ENCODE measurements around the gene FRS3. TPM values are rescaled to one million over a fixed set of nuclear protein-coding genes. Genes with fewer than 3 reads are reported as not detected.

Gene FRS3
- total and polyA plus RNA-seq, 2 of the 13 experiments (the other 11 are each of a cell fraction or from before 2014, with no cell fraction given) = 3.0 to 7.4 TPM

DNA sequence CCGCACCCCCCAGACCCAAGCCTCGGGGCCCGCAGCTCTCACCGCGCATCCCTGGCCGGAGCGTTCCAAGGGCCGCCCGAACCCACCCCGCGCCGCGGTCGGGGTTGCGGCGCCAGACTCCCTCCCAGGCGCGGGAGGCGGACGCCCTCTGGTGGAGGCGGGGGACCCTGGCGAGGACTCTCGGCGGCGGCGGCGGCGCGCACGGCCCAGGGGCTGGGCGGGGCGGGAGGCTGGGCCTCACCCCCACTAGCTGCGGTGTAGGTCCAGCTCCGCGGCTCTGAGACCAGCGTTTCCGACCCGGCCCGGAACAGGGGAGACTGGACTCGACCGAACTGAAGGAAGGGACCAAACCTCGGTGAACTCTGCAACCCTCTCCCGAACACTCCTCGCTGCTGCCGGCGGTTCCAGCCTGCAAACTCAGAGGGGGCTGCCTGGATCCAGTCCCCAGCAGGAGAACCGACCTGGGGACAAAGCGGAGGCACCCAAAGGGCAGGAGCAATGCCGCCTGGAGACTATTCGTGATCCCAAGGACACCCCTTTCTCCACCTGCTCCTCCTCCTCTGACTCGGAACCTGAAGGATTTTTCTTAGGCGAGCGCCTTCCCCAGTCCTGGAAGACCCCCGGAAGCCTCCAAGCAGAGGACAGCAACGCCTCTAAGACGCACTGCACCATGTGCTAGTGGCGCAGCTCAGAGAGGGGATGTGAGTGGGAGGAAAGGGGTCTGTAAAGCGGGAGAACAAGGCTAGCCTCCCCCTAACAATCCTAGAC lies 6.9 kb upstream of the FRS3 start (continued):
- TF ChIP-seq, protein P1, sequence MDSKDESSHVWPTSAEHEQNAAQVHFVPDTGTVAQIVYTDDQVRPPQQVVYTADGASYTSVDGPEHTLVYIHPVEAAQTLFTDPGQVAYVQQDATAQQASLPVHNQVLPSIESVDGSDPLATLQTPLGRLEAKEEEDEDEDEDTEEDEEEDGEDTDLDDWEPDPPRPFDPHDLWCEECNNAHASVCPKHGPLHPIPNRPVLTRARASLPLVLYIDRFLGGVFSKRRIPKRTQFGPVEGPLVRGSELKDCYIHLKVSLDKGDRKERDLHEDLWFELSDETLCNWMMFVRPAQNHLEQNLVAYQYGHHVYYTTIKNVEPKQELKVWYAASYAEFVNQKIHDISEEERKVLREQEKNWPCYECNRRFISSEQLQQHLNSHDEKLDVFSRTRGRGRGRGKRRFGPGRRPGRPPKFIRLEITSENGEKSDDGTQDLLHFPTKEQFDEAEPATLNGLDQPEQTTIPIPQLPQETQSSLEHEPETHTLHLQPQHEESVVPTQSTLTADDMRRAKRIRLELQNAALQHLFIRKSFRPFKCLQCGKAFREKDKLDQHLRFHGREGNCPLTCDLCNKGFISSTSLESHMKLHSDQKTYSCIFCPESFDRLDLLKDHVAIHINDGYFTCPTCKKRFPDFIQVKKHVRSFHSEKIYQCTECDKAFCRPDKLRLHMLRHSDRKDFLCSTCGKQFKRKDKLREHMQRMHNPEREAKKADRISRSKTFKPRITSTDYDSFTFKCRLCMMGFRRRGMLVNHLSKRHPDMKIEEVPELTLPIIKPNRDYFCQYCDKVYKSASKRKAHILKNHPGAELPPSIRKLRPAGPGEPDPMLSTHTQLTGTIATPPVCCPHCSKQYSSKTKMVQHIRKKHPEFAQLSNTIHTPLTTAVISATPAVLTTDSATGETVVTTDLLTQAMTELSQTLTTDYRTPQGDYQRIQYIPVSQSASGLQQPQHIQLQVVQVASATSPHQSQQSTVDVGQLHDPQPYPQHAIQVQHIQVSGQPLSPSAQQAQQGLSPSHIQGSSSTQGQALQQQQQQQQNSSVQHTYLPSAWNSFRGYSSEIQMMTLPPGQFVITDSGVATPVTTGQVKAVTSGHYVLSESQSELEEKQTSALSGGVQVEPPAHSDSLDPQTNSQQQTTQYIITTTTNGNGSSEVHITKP (CRISPR knock-in tag; IDR thresholded peaks at IDR 0.05; ENCODE audit: low read depth) = no peak
- TF ChIP-seq ZNF543 (CRISPR knock-in tag; IDR thresholded peaks at IDR 0.05) (peak; percentile 56; the same call in 1 of the 2 replicates), ZNF484 (CRISPR knock-in tag; IDR thresholded peaks at IDR 0.05; ENCODE audit: borderline replicate concordance, low read depth) (no peak), ZNF766 (CRISPR knock-in tag; IDR thresholded peaks at IDR 0.05; ENCODE audit: borderline replicate concordance) (peak; percentile 79; the same call in 1 of the 2 replicates), NFYC (CRISPR knock-in tag; IDR thresholded peaks at IDR 0.05) (no peak), SRSF1 (optimal IDR thresholded peaks at IDR 0.05; ENCODE audit: low read depth, low read length) (peak; percentile 64), SALL2 (CRISPR knock-in tag; IDR thresholded peaks at IDR 0.05) (no peak)
- TF ChIP-seq, protein P2, sequence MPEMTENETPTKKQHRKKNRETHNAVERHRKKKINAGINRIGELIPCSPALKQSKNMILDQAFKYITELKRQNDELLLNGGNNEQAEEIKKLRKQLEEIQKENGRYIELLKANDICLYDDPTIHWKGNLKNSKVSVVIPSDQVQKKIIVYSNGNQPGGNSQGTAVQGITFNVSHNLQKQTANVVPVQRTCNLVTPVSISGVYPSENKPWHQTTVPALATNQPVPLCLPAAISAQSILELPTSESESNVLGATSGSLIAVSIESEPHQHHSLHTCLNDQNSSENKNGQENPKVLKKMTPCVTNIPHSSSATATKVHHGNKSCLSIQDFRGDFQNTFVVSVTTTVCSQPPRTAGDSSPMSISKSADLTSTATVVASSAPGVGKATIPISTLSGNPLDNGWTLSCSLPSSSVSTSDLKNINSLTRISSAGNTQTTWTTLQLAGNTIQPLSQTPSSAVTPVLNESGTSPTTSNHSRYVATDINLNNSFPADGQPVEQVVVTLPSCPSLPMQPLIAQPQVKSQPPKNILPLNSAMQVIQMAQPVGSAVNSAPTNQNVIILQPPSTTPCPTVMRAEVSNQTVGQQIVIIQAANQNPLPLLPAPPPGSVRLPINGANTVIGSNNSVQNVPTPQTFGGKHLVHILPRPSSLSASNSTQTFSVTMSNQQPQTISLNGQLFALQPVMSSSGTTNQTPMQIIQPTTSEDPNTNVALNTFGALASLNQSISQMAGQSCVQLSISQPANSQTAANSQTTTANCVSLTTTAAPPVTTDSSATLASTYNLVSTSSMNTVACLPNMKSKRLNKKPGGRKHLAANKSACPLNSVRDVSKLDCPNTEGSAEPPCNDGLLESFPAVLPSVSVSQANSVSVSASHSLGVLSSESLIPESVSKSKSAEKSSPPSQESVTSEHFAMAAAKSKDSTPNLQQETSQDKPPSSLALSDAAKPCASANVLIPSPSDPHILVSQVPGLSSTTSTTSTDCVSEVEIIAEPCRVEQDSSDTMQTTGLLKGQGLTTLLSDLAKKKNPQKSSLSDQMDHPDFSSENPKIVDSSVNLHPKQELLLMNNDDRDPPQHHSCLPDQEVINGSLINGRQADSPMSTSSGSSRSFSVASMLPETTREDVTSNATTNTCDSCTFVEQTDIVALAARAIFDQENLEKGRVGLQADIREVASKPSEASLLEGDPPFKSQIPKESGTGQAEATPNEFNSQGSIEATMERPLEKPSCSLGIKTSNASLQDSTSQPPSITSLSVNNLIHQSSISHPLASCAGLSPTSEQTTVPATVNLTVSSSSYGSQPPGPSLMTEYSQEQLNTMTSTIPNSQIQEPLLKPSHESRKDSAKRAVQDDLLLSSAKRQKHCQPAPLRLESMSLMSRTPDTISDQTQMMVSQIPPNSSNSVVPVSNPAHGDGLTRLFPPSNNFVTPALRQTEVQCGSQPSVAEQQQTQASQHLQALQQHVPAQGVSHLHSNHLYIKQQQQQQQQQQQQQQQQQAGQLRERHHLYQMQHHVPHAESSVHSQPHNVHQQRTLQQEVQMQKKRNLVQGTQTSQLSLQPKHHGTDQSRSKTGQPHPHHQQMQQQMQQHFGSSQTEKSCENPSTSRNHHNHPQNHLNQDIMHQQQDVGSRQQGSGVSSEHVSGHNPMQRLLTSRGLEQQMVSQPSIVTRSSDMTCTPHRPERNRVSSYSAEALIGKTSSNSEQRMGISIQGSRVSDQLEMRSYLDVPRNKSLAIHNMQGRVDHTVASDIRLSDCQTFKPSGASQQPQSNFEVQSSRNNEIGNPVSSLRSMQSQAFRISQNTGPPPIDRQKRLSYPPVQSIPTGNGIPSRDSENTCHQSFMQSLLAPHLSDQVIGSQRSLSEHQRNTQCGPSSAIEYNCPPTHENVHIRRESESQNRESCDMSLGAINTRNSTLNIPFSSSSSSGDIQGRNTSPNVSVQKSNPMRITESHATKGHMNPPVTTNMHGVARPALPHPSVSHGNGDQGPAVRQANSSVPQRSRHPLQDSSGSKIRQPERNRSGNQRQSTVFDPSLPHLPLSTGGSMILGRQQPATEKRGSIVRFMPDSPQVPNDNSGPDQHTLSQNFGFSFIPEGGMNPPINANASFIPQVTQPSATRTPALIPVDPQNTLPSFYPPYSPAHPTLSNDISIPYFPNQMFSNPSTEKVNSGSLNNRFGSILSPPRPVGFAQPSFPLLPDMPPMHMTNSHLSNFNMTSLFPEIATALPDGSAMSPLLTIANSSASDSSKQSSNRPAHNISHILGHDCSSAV (CRISPR knock-in tag; IDR thresholded peaks at IDR 0.05; ENCODE audit: borderline replicate concordance) = no peak
- TF ChIP-seq, protein P3, sequence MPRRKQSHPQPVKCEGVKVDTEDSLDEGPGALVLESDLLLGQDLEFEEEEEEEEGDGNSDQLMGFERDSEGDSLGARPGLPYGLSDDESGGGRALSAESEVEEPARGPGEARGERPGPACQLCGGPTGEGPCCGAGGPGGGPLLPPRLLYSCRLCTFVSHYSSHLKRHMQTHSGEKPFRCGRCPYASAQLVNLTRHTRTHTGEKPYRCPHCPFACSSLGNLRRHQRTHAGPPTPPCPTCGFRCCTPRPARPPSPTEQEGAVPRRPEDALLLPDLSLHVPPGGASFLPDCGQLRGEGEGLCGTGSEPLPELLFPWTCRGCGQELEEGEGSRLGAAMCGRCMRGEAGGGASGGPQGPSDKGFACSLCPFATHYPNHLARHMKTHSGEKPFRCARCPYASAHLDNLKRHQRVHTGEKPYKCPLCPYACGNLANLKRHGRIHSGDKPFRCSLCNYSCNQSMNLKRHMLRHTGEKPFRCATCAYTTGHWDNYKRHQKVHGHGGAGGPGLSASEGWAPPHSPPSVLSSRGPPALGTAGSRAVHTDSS (CRISPR knock-in tag; conservative IDR thresholded peaks at IDR 0.05) = no peak
- TF ChIP-seq, protein P4, sequence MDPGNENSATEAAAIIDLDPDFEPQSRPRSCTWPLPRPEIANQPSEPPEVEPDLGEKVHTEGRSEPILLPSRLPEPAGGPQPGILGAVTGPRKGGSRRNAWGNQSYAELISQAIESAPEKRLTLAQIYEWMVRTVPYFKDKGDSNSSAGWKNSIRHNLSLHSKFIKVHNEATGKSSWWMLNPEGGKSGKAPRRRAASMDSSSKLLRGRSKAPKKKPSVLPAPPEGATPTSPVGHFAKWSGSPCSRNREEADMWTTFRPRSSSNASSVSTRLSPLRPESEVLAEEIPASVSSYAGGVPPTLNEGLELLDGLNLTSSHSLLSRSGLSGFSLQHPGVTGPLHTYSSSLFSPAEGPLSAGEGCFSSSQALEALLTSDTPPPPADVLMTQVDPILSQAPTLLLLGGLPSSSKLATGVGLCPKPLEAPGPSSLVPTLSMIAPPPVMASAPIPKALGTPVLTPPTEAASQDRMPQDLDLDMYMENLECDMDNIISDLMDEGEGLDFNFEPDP (CRISPR knock-in tag; conservative IDR thresholded peaks at IDR 0.05) = no peak
- TF ChIP-seq, protein P5, sequence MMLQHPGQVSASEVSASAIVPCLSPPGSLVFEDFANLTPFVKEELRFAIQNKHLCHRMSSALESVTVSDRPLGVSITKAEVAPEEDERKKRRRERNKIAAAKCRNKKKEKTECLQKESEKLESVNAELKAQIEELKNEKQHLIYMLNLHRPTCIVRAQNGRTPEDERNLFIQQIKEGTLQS (CRISPR knock-in tag; IDR thresholded peaks at IDR 0.05) = no peak
